Effector memory CD4-positive, alpha-beta T cell (primary cell): ENCODE data around the gene PRDM12.
A peak's percentile ranks its signal among the peaks of the same experiment; 100 is the strongest.

Experiments
- DNase-seq, 3 donors: peaks; one replicate each; pipeline ENCODE4 v3.0.0-alpha.2; 2020
- H3K27ac ChIP-seq: 2 replicates; pipeline ENCODE4 v1.7.0; 2013; ENCODE audit warnings: mild to moderate bottlenecking, low read length, moderate library complexity; ENCODE audit not compliant: insufficient read depth, poor library complexity, severe bottlenecking
- H3K27me3 ChIP-seq: replicated peaks from 2 replicates; pipeline ENCODE4 v1.7.0; 2013; ENCODE audit warnings: mild to moderate bottlenecking, low read length; ENCODE audit not compliant: insufficient read depth, control insufficient read depth, poor library complexity, severe bottlenecking
- H3K36me3 ChIP-seq: 2 replicates; pipeline ENCODE4 v1.7.0; 2013; ENCODE audit warnings: mild to moderate bottlenecking, low read length, moderate library complexity; ENCODE audit not compliant: control insufficient read depth, insufficient read depth
- H3K4me1 ChIP-seq: 2 replicates; pipeline ENCODE4 v1.7.0; 2013; ENCODE audit warnings: low read length, mild to moderate bottlenecking; ENCODE audit not compliant: control insufficient read depth, insufficient read depth, poor library complexity, severe bottlenecking
- H3K4me3 ChIP-seq: 2 replicates; pipeline ENCODE4 v1.7.0; 2013; ENCODE audit warnings: low read length, low read depth, mild to moderate bottlenecking; ENCODE audit not compliant: insufficient read depth, poor library complexity, severe bottlenecking
- H3K9me3 ChIP-seq: 2 replicates; pipeline ENCODE4 v1.7.0; 2013; ENCODE audit warnings: mild to moderate bottlenecking, low read length, moderate library complexity; ENCODE audit not compliant: control insufficient read depth

Gene PRDM12

DNA sequence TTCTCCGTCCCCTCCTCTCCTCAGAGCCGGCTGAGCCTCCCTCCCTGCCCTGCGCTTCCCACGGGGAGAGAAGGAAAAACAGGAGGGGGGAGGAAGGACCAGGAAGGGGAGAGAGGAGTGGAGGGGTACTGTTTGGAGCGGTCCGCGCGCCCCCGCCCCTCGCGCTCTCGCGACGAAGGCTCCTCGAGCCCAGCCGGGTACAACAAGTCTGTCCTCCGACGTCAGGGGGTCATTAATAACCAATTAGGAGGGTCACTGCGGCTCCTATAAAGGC, 480 bp upstream of the PRDM12 start:
- Histone ChIP-seq H3K4me1 (peaks cover 64% of the 10 kb centered on the region), H3K27me3 (peaks cover 73% of the 10 kb centered on the region), H3K9me3 (no peaks in the 10 kb centered on the region), H3K27ac (no peak overlapping the region), H3K36me3 (no peaks in the 10 kb centered on the region), H3K4me3 (peak overlapping the region; percentile 39)
- no peak for DNase-seq

DNA sequence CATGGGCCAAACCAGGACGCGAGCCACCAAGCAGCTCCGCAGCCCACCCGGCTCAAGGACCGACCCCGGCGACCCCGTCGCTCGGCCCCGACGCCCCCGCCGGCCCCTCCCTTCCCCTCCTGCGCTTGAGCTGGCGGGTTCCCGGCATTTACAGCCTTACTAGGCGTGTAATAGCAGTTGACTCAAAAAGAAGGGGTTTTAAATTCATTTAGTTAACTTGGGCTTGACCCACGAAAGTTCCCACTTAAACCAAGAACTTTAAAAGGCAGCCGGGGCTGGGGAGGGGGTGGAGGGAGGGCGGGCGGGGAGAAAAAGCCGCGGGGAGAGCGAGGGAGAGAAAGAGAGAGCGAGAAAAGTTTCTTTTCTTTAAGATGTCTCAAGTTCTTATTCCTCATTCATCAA, 636 bp downstream of the PRDM12 start:
- Histone ChIP-seq H3K36me3 (no peaks in the 10 kb centered on the region), H3K4me1 (peaks cover 61% of the 10 kb centered on the region), H3K9me3 (no peaks in the 10 kb centered on the region), H3K27ac (no peak overlapping the region), H3K27me3 (peaks cover 62% of the 10 kb centered on the region), H3K4me3 (no peak overlapping the region)
- no peak for DNase-seq

DNA sequence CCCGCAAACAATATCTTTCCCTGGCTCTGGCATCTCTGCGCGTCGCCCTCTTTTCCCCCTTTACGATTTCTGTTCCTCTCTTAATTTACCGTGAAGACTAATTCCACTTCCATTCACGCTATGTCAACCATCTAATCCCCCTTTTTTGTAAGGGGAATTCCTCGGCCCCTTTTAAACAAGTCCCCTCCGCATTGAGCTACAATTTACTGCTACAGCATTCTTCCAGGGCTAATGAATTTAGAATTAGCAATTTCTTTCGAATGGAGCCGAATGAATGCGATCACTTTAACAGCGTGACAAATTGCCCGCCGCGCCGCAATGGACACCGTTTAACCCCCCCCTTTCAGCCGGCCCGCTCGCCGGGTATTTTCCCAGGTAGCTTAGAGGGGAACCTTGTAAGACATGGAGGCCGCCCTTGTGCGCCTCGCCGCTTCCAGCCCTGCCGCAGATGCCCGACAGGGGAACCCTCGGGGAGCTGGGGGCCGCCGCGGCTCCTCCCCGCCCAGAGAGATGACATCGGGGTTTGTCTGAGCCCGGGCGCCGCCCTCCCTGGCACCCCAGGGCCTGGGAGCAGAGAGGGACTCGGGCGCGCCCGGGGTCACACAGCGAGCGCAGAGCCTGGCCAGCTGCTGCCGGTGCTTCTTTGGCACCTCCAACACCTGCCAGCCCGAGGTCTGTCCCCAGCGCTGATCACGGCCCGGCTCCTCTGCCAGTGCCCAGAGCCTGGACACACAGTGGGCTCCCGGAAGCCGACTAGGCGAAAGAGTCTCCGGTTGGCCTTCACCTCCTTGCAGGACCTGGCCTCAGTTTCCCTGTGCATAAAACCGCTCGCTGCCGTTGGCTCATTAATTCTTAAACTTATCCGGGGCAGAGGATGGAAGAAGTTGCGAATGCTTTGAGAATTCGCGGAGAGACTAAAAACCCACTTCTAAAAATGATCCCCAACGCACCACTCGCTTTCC, 1.3 kb downstream of the PRDM12 start:
- Histone ChIP-seq H3K4me3 (no peak overlapping the region), H3K27ac (no peak overlapping the region), H3K36me3 (no peaks in the 10 kb centered on the region), H3K27me3 (peaks cover 59% of the 10 kb centered on the region), H3K4me1 (peaks cover 56% of the 10 kb centered on the region), H3K9me3 (no peaks in the 10 kb centered on the region)
- no peak for DNase-seq

DNA sequence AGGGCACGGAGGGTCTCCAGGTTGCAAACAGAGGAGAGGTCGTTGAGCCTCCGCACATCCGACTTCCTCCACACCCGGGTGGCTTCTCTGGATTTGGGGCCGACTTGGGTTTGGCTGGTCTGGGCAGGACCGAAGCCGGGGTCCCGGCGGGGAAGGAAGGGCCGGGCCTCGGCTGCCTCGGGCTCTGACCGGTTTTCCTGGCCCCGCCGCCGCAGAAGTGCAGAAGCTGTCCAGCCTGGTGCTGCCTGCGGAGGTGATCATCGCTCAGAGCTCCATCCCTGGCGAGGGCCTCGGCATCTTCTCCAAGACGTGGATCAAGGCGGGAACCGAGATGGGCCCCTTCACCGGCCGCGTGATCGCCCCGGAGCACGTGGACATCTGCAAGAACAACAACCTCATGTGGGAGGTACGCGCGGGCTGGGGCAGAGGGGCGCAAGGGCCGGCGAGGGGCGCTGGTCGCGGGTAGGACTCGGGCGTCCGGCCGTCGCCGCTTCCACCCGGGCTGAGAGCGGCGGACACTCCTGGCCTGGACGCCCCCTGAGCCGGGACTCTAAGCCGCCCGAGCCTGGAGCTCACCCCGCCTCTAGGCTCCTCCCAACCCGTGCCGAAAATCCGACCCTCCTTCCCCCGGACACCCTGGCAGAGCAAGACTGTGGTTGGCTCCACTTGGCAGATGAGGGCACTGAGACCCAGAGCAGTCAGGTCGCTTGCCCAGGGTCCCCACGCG, 2.2 kb downstream of the PRDM12 start:
- no peaks in the 10 kb centered on the region for H3K36me3 ChIP-seq
- H3K9me3 ChIP-seq, result no peaks in the 10 kb centered on the region
- H3K27ac ChIP-seq, result no peak overlapping the region
- peaks cover 50% of the 10 kb centered on the region for H3K27me3 ChIP-seq
- H3K4me3 ChIP-seq, result no peak overlapping the region
- DNase-seq, result no peak
- H3K4me1 ChIP-seq, result peaks cover 48% of the 10 kb centered on the region

DNA sequence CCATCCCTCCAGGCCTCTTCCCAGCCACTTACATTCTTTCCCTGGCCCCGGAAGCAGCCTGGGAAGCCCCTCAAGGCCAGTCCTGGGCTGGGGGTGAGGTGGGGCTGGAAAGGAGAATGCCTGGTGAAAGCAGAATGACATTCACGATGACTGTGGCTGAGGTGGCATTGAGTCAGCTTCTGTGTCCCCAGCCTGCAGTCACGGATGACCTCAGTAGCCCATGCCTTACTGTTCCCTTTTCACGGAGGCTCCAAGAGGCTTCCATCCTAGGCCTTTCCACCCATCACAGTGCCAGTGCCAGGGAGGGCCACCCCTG, 2.7 kb downstream of the PRDM12 start:
- Histone ChIP-seq H3K36me3 (no peaks in the 10 kb centered on the region), H3K27me3 (peaks cover 45% of the 10 kb centered on the region), H3K4me3 (no peak overlapping the region), H3K4me1 (peaks cover 43% of the 10 kb centered on the region), H3K9me3 (no peaks in the 10 kb centered on the region), H3K27ac (no peak overlapping the region)
- DNase-seq, result no peak

DNA sequence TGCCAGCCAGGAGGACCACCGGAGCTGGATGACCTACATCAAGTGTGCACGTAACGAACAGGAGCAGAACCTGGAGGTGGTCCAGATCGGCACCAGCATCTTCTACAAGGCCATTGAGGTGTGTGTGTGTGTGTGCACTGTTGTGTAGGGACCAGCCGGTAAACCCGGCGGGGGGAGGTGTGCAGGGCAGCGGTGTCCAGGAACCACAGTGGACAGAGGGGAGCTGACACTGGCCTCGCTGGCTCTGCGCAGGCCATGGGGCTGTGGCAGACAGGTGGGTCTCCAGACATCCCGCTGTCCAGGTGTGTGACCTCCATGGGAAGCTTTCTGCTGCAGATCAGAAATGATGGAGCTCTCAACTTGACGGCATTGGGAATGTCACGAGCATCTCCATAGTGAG, 3.8 kb downstream of the PRDM12 start:
- no peak overlapping the region for H3K27ac ChIP-seq
- H3K36me3 ChIP-seq, result no peaks in the 10 kb centered on the region
- H3K9me3 ChIP-seq, result no peaks in the 10 kb centered on the region
- no peak for DNase-seq
- H3K4me1 ChIP-seq, result peaks cover 31% of the 10 kb centered on the region
- peaks cover 34% of the 10 kb centered on the region for H3K27me3 ChIP-seq
- no peak overlapping the region for H3K4me3 ChIP-seq

DNA sequence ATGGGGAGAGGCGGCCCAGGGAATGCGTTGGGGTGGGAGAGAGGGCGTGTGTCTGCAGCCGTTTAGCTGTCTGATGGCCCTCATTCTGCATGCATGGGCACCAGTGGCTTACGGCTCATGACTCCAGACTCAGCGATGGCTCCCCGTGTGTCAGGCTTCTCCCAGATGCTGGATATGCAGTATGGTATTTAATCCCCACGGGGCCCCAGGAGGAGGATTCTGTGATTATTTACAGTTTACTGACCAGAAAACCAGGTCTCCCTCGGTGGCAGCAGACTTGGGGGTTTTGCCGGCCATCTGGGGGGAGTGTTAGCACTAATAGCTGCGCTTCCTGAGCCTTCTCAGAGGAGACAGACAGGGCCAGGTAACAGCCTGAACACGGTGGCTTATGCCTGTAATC, 4.3 kb downstream of the PRDM12 start:
- DNase-seq, result no peak

DNA sequence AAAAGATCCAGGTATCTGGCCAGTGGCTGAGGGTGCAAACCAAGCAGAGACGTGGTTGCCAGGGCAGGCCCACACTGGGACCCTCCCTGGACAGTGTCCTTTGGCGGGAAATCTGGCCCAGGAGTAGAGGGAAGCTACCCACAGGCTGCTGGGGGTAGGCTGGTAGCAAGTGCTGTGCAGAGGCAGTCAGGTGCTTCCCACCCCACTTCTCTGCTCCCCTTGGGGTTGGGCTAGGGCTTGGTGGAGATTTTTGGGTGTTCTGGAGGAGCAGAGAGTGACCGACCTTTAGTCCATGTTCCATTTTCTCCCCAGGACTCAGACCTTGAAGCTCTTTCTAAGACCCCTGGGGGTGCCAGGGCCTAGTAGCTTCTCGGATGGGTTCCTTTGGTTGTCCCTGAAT, 5.6 kb downstream of the PRDM12 start:
- peaks cover 20% of the 10 kb centered on the region for H3K27me3 ChIP-seq
- H3K4me3 ChIP-seq, result no peak overlapping the region

More for the DNA sequence above, 4.3 kb downstream of the PRDM12 start:
- Histone ChIP-seq H3K4me3 (no peak overlapping the region), H3K27ac (no peak overlapping the region), H3K4me1 (peaks cover 27% of the 10 kb centered on the region), H3K27me3 (peaks cover 29% of the 10 kb centered on the region), H3K36me3 (no peaks in the 10 kb centered on the region), H3K9me3 (no peaks in the 10 kb centered on the region)

DNA sequence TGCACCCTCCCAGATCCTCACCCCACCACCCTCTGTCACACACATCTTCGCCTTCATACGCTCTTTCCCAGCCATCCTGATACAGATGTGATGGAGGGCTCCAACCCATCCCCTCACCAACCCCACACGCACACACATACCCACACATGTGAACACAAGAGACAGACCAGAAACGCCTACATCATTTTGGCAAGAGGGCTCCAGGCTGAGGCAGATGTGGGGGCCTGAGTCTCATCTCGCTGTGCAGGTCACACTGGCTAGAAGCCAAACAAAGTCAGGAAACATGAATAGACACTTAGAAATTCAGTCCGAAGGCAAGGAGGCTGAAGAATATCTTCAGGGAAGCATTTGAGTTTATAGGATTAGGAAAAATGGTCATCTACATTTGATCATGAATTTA, 6.2 kb downstream of the PRDM12 start:
- Histone ChIP-seq H3K36me3 (no peaks in the 10 kb centered on the region), H3K4me1 (peaks cover 10% of the 10 kb centered on the region), H3K27ac (no peak overlapping the region), H3K4me3 (no peak overlapping the region), H3K9me3 (no peaks in the 10 kb centered on the region), H3K27me3 (peaks cover 16% of the 10 kb centered on the region)
- DNase-seq, result no peak

More for the DNA sequence above, 5.6 kb downstream of the PRDM12 start:
- Histone ChIP-seq H3K27ac (no peak overlapping the region), H3K36me3 (no peaks in the 10 kb centered on the region), H3K9me3 (no peaks in the 10 kb centered on the region), H3K4me1 (peaks cover 16% of the 10 kb centered on the region)
- DNase-seq, result no peak

DNA sequence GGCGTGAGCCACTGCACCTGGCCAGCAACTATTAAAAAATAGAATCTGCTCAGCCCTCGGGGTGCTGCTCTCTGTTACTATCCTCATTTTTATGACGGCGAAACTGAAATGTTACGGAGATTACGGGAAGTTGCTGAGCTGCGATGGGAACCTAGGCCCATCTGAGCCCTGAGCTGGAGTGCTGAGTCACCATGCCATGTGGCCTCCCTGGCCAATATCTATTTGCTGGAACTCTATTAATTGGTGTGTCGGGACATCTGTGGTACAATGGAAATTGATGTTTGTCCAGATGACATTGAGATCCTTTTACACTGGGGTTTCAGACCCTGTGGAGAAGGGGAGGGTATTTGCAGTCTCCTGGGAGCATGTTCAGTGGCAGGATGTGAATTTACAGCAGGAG, 8.1 kb downstream of the PRDM12 start:
- Histone ChIP-seq H3K9me3 (no peaks in the 10 kb centered on the region), H3K27me3 (peaks cover 2% of the 10 kb centered on the region), H3K36me3 (no peaks in the 10 kb centered on the region), H3K4me3 (no peak overlapping the region), H3K4me1 (no peaks in the 10 kb centered on the region), H3K27ac (no peak overlapping the region)
- DNase-seq, result no peak
